GM18507 (cell line): ENCODE measurements around the gene EXOC4.
A peak's percentile ranks its signal among the peaks of the same experiment; 100 is the strongest.
"Not testable (repeated sequence)": the region's sequence is repeated elsewhere in the genome, so short reads cannot be mapped to it uniquely, and the experiment has no call there.

ENCODE experiments used
- DNase-seq: peaks from one replicate; pipeline ENCODE4 v3.0.0; 2011; ENCODE audit warnings: low read depth; ENCODE audit not compliant: insufficient read length; ENCODE audit errors: extremely low spot score
- FAIRE-seq: peaks from 2 replicates; lab custom pipeline; 2011; peaks lifted over from hg19 to GRCh38; lab: Jason Lieb, UNC

Gene EXOC4

GRCh38 chr7:133746305-133746704, 493.4 kb downstream of the EXOC4 start:
- FAIRE-seq, result no peak
- DNase-seq, result no peak

DNA sequence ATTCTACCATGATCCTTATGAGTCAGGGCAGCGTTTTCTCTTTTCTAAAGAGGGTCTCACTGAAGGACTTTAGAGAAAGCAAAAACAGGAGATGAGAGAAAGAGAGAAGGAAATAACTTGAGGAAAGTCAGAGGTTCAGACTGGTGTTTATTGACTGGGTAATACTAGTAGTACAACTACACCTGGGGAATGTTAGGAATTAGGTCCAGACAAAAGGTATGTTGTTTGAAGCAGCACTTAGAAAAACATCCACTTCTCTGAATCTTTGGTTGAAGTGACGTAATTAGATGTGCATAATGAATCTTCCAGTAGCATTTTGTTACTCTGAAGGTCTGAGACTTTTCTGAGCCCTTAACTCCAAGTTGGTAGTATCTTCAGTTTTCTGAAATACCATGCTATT, 494.0 kb downstream of the EXOC4 start:
- no peak for FAIRE-seq
- DNase-seq, result no peak

DNA sequence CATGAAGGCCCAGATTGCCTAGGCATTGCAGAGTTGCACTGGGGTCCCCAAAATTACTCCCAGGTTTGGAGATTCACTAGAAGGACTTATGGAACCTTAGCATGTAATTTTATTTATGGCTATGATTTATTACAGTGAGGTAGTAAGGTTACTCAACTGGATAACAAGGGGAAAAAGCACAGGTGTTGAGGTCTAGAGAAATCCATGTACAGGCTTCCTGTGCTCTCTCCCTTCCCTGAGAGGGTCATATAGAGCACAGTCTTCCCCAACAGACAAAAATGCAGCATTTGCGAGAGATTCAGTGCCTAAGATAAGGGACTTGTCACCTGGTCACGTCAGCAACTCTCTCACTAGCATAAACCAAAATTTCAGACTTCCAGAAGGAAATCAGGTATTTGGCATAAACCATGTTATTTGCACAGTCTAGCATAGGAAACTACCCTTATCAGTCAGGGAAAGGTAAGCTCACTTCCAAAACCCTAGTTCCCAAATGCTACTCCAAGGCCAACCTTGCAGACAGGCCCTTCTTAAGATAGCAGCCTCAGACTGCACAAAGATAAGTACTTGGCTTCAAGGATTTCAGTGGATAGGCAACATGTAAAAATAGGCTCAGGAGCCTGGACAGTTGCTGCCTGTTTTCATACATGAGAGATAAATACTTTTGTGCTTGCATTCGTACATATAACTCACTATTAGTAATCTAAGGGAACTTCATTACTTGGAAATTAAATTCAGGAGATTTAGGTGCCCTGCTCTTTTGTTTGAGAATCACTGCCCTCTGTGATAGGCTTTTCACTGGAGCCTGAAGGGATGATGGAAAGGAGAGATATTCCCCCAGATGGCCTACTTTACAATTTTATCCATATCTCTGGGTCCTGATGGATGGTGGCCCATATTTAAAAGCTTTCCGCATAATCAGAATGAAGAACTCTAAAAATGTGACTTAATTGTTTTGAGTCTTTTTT, 495.8 kb downstream of the EXOC4 start:
- no peak for FAIRE-seq
- no peak for DNase-seq

- DNase-seq (no peak), FAIRE-seq (no peak)
Measured at GRCh38 chr7:133750287-133750686, 497.4 kb downstream of the EXOC4 start.

GRCh38 chr7:133751079-133751478, 498.2 kb downstream of the EXOC4 start:
- DNase-seq (no peak), FAIRE-seq (no peak)

GRCh38 chr7:133753513-133753912, 500.6 kb downstream of the EXOC4 start:
- no peak for DNase-seq
- FAIRE-seq, result no peak

GRCh38 chr7:133754708-133755107, 501.8 kb downstream of the EXOC4 start:
- FAIRE-seq (no peak), DNase-seq (no peak)

DNA sequence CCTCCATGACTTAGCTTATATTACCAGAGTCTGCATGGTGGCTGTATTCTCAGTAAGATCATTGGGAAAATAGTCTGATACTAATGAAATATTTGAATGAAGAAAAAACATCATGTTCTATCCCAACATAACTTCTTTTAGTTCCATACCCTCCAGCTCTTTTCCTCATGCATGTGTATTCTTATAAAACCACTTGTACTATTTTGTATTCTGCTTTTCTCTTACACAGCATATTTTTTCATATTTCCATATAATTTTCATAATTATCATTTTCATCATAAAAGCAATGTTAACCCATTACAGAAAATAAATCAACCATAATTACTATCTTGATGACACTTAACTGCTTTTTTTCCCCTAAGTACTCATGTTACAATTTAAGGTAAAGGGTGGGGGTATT, 503.0 kb downstream of the EXOC4 start:
- FAIRE-seq (no peak), DNase-seq (no peak)

DNA sequence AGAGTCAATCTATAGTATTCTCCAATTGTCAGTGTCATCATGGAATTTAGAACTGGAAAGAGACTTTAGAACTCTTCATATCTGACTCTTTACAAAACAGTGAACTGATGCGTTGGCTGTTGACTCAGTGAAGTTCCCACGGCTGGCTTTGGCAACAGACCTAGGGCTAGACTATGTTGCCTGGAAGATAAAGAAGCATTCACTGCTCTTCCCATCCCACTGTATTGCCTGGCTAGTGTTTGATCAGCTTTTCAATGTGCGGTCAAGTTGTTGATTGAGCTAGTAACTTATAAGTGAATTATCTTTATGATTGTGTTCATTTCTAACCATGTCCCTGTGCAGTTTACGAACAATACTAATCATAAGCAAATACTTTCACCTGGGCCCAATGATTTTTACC, 508.6 kb downstream of the EXOC4 start:
- FAIRE-seq, result no peak
- DNase-seq, result no peak

DNA sequence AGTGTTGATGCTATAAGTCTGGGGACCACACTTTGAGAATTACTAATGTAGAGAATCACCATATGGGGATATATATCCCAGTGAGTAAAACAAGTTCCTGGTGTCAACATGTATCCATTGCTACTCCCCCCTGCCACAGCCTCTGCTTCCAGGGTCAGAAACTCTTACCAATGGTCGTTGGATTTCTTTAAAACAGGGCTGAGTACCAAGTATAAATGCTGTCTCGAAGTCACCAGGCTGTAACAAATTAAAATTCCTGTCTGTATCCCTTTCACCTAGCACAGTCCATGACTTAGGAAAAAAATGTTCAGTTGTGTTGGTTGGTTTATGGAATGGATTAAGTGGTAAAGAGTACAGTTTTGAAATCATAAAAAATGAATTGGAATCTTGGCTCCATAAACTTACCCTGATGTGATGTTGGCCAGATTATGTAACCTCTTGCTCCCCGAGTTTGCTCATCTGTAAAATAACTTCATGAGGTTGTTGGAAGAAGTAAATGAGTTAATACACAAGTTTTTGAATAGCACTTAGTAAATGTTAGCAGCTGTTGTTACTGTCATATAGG, 510.3 kb downstream of the EXOC4 start:
- no peak for DNase-seq
- FAIRE-seq, result no peak

DNA sequence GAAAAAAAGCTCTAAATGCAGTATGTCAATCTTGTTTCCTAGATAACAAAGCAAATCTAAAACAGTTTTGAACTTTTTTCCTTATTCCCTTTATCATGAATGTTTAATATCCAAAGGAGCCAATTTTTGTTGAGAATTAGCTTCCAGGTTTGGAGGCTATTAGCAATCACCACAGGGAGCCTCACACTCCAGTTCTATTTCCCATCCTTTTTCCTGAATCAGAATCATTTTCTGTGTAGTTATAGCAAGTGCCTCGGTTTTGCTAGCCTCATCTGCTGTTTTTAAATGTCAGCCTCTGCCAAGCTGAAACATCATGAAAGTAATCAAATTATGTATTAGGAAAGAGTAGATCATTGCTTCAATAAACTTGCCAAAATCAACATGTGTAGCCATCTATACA, 516.8 kb downstream of the EXOC4 start:
- FAIRE-seq, result no peak

GRCh38 chr7:133770863-133771492, 518.1 kb downstream of the EXOC4 start:
- FAIRE-seq, result peak; percentile 38
- DNase-seq, result no peak

More for the DNA sequence above, 516.8 kb downstream of the EXOC4 start:
- no peak for DNase-seq

DNA sequence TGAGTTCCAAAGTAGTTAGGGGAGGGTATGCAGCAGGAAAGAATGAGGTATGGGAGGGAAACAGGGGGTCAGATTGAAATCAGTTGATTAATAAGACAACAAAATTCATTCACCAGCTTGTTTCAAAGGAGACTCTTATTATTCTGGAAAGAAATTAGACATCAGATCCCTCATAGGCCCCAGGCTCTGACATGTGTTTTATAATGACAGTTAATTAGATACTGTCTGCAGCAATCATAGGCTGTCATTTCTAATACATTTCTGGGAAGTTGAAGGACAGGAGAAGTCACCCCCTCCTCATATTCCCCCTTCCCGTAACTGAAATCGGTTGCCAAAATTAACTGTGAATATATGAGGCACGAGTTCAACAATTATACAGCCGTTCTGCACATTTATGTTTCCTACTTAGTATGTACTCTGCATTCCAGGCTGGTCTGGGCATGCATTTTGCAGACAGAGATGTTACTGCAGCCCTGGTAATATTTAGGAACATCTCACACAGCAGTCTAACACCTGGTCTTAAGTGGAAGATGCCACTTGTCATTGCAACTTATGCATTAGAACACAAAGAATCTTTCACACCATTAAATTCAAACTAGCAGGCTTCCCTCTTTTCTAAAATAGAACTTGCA, 519.0 kb downstream of the EXOC4 start:
- FAIRE-seq, result no peak
- DNase-seq, result no peak

DNA sequence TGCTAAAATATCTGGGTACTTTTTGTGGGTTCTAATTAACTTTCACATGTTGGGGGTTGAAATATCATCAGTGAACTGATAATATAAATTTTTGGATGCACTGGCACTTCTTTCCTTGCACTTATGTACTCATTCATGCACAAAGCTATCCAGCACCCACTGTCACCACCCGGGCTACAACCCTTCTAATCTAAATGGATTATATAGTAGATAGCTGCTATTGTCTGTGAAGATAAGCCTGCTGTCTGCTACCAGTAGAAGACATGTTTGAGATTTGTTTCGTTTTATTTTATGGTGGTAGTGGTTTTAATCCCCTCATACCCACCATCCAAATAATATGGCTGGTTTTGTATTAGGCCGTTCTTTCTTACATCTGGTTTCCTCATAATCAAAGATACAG, 520.7 kb downstream of the EXOC4 start:
- DNase-seq, result no peak
- no peak for FAIRE-seq

DNA sequence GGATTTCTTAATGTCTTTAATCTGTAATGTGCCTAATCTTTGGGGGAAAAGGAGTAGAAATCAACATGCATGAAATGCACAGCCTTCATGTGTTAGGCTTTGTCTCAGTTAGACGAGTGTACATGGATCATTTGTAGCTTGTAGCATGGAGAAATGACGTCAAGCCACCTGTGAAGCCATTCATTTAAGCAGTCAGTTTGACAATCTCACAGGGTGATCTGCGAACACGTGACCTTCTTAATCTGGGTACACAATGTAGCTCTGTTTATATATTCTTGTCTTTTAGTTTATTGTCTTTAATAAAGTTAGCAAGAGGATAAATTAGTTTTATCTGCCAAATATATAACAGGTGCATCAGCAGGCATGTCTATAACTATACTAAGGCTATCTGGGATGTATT, 522.3 kb downstream of the EXOC4 start:
- FAIRE-seq (no peak), DNase-seq (no peak)

DNA sequence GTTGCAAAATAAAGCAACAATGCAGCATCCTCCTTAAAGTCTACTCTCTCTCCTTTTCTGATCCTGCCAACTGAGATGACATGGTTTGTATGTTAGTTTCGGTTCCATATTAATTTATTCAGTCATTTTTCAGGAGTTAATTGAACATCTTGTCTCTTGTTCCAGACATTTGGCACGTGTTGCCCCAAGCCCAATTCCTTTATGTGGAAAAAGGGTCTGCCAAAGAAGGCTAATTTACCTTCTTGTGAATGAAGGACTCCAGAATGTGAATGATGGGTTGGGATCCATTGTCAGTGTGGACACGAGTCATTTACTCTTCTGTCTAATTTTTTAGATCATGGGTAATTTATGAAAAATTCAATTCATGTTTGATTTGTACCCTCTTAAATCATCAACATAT, 523.4 kb downstream of the EXOC4 start:
- DNase-seq, result no peak
- no peak for FAIRE-seq

DNA sequence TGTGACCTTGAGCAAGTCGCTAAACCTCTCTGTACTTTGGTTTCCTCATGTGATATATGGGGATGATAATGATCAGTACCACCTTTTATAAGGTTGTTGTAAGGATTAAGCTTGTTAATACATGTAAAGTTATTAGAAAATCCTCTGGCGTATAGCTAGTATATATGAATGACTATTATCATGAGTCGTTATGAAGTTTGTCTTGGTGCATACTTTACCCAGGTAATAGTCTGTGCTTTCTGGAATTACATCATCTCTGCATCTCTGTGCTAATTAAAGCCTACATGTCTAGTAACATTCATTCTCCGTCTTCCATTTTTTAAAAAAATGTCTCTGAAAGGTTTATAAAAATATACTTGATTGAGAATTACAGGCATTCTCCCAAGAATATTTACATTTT, 524.8 kb downstream of the EXOC4 start:
- DNase-seq, result no peak
- FAIRE-seq, result no peak

DNA sequence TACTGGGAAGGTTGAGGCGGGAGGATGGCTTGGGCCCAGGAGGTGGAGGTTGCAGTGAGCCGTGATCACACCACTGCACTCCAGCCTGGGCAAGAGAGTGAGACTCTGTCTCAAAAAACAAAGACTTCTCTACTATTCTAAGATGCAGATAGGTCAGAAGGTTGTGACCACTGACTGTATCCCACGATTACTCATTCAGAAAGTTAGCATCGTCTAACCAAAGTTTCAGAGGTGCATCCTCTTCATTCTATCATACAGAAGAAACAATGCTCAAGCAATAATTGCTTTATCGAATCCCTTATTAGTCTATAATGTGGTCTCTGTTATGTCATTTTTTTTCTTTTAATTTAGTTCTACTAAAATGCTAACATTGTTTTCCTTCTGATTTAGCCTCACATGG, 525.6 kb downstream of the EXOC4 start:
- FAIRE-seq (no peak), DNase-seq (peak; percentile 5)

DNA sequence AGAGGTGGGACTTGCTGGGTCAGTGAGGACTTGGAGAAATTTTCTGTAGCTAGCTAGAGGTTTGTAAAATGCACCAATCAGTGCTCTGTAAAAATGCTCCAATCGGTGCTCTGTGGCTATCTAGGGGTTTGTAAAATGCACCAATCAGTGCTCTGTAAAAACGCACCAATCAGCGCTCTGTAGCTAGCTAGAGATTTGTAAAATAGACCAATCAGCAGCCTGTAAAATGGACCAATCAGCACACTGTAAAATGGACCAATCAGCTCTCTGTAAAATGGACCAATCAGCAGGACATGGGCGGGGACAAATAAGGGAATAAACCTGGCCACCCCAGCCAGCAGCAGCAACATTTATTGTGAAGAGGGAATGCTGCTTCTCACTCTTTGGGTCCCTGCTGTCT, 526.7 kb downstream of the EXOC4 start:
- not testable (repeated sequence) for FAIRE-seq, DNase-seq

DNA sequence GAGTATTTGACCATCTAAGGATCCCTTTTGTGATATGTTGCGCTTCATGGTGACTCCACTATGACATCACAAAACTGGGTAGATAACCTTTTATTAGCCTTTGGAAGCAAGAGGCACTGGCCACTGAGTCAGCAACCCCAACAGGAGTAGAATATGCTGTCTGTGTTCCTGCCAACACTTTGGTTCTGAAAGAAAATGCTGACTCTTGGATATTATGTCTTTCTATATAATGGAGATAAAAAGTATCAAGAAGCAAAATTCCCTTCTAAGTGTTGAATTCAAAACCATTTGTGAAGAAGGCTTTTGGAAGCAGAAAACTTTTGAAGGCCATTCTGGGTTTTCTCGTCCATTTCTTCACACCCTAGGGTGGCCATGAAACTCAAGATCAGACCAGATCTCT, 528.0 kb downstream of the EXOC4 start:
- DNase-seq, result no peak
- no peak for FAIRE-seq
